NCI-H1694 (cell line): ENCODE data around the gene ZNF155.
A peak's percentile ranks its signal among the peaks of the same experiment; 100 is the strongest.

Experiments used
- DNase-seq: peaks from one replicate; lab custom pipeline; 2025; lab: John Stamatoyannopoulos, UW

Gene ZNF155

GRCh38 chr19:44003461-44004009 is 19.5 kb downstream of the ZNF155 start:
- DNase-seq: no peak

GRCh38 chr19:44005973-44006372 is 22.0 kb downstream of the ZNF155 start:
- no peak for DNase-seq

GRCh38 chr19:44007473-44007872 is 23.5 kb downstream of the ZNF155 start:
- DNase-seq: no peak

GRCh38 chr19:44010468-44010867 is 26.5 kb downstream of the ZNF155 start:
- no peak for DNase-seq

- no peak for DNase-seq
Observed at GRCh38 chr19:44019498-44019897, 35.5 kb downstream of the ZNF155 start.

GRCh38 chr19:44021221-44021620 is 37.2 kb downstream of the ZNF155 start:
- DNase-seq: no peak

GRCh38 chr19:44024900-44025216 is 40.9 kb downstream of the ZNF155 start:
- DNase-seq: no peak

- DNase-seq: peak; percentile 69
Observed at GRCh38 chr19:44025217-44025936, 41.4 kb downstream of the ZNF155 start, which contains the start of gene ZNF222. Gene ZNF222 (plus strand): TSS chr19:44025379. CDS start chr19:44025437, 58 bp downstream.

- no peak for DNase-seq
Observed at GRCh38 chr19:44026622-44027021, 42.6 kb downstream of the ZNF155 start.

GRCh38 chr19:44032001-44032610 is 48.1 kb downstream of the ZNF155 start:
- DNase-seq: no peak

GRCh38 chr19:44042147-44042546 is 58.2 kb downstream of the ZNF155 start:
- no peak for DNase-seq
